Thyroid gland (tissue), 4 donors: ENCODE results near the gene WASF2. TPM values are rescaled to one million over a fixed set of nuclear protein-coding genes. Genes with fewer than 3 reads are reported as not detected.
"Not testable (repeated sequence)": the region's sequence is repeated elsewhere in the genome, so short reads cannot be mapped to it uniquely, and the experiment has no call there.

Experiments used
- DNase-seq, 2 donors: peaks; one replicate each; pipeline ENCODE4 v3.0.0-alpha.2; 2019
- H3K27ac ChIP-seq, 3 donors: fragments of 200-600 bp; sonication (generic); 1 replicate in 2 of 3; 2 replicates in 1 of 3; pipeline ENCODE4 v1.5.1; 2016 to 2019; ENCODE audit warnings: mild to moderate bottlenecking in 1 of 3, moderate library complexity in 1 of 3
- H3K27me3 ChIP-seq: fragments of 200-600 bp; sonication (generic); one replicate; pipeline ENCODE4 v1.5.1; 2019
- H3K36me3 ChIP-seq, 2 donors: fragments of 200-600 bp; sonication (generic); one replicate each; pipeline ENCODE4 v1.5.1; 2016 to 2019
- H3K4me1 ChIP-seq, 2 donors: fragments of 200-600 bp; sonication (generic); one replicate each; pipeline ENCODE4 v1.5.1; 2017 to 2019
- H3K4me3 ChIP-seq, 3 donors: fragments of 200-600 bp; sonication (generic); replicated peaks in 1 of 3; 1 replicate in 2 of 3; 2 replicates in 1 of 3; pipeline ENCODE4 v1.5.1; 2016; ENCODE audit warnings: mild to moderate bottlenecking in 1 of 3
- H3K9me3 ChIP-seq: fragments of 200-600 bp; sonication (generic); one replicate; pipeline ENCODE4 v1.5.1; 2017
- POLR2A ChIP-seq, 2 donors: fragments of 450-650 bp; IDR thresholded peaks; one replicate each; pipeline ENCODE4 v1.6.1; 2017; ENCODE audit warnings: antibody characterized with exemption in 2 of 2, mild to moderate bottlenecking in 2 of 2, moderate library complexity in 1 of 2
- WGBS, 2 donors: methylation state at CpG; one replicate each; pipeline ENCODE4 v1.1.5; 2017; 5-methylcytosine and 5-hydroxymethylcytosine counted together
- intact Hi-C: fragments of 100-400 bp; cut with DNase I; formaldehyde crosslinking; loops from one replicate; pipeline ENCODE4 v1.15.1; 2023
- total RNA-seq, 4 donors: library from RNA; depleted of rRNA; stranded (reverse); fragments of >200 nt; gene quantifications; one replicate each; pipeline ENCODE4 v1.2.3, GENCODE V29; 2016
- TF ChIP-seq, protein P1 (sequence below), 6 experiments: fragments of 200-600 bp in 3 of 6; fragments of 450-650 bp in 3 of 6; sonication (generic) in 3 of 6; IDR thresholded peaks; one replicate each; pipeline ENCODE4 v1.5.1; 2016 to 2019; ENCODE audit warnings: antibody characterized with exemption in 6 of 6, mild to moderate bottlenecking in 2 of 6, inconsistent platforms in 1 of 6, moderate library complexity in 1 of 6

Gene WASF2
- total RNA-seq, 4 donors from 2014 or later: 38.3 to 47.7 (median 46.7) TPM

GRCh38 chr1:27478098-27478497, 11.9 kb downstream of the WASF2 start:
- Histone ChIP-seq H3K4me1 (peaks cover 55 to 59% of the 10 kb centered on the region in 2 donors), H3K27me3 (no peaks in the 10 kb centered on the region), H3K27ac (no peak overlapping the region), H3K9me3 (no peaks in the 10 kb centered on the region), H3K4me3 (no peak overlapping the region), H3K36me3 (no peaks in the 10 kb centered on the region)
- intact Hi-C loops: no loop called here
- DNase-seq: no peak
- 89 to 95% methylated on average over 4 of the region's 4 CpGs for WGBS, 2 donors
- TF ChIP-seq, protein P1, sequence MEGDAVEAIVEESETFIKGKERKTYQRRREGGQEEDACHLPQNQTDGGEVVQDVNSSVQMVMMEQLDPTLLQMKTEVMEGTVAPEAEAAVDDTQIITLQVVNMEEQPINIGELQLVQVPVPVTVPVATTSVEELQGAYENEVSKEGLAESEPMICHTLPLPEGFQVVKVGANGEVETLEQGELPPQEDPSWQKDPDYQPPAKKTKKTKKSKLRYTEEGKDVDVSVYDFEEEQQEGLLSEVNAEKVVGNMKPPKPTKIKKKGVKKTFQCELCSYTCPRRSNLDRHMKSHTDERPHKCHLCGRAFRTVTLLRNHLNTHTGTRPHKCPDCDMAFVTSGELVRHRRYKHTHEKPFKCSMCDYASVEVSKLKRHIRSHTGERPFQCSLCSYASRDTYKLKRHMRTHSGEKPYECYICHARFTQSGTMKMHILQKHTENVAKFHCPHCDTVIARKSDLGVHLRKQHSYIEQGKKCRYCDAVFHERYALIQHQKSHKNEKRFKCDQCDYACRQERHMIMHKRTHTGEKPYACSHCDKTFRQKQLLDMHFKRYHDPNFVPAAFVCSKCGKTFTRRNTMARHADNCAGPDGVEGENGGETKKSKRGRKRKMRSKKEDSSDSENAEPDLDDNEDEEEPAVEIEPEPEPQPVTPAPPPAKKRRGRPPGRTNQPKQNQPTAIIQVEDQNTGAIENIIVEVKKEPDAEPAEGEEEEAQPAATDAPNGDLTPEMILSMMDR (IDR thresholded peaks at IDR 0.05): no peak
- no peak for TF ChIP-seq POLR2A (IDR thresholded peaks at IDR 0.05)

DNA sequence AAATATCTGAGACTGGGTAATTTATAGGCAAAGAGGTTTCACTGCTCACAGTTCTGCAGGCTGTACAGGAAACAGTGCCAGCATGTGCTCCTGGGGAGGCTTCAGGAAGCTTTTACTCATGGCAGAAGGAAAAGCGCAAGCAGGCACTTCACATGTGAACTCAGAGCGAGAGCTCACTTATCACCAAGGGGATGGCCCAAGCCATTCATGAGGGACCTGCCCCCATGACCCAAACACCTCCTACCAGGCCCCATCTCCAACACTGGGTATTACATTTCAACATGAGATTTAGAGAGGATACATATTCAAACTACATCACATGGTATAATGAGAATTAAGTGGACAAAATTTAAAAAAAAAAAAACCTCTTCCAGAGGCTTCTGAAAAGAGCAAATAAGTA, 13.7 kb downstream of the WASF2 start:
- no peak for DNase-seq
- intact Hi-C loops: no loop called here
- no peak for TF ChIP-seq POLR2A (IDR thresholded peaks at IDR 0.05)
- TF ChIP-seq, protein P1 (IDR thresholded peaks at IDR 0.05): no peak
- Histone ChIP-seq H3K4me1 (peaks cover 40 to 41% of the 10 kb centered on the region in 2 donors), H3K9me3 (no peaks in the 10 kb centered on the region), H3K27ac (peak overlapping the region in 1 of 3 donors; percentile 4), H3K4me3 (no peak overlapping the region), H3K27me3 (no peaks in the 10 kb centered on the region), H3K36me3 (no peaks in the 10 kb centered on the region)
- 85 to 93% methylated on average over 2 of the region's 2 CpGs for WGBS, 2 donors

DNA sequence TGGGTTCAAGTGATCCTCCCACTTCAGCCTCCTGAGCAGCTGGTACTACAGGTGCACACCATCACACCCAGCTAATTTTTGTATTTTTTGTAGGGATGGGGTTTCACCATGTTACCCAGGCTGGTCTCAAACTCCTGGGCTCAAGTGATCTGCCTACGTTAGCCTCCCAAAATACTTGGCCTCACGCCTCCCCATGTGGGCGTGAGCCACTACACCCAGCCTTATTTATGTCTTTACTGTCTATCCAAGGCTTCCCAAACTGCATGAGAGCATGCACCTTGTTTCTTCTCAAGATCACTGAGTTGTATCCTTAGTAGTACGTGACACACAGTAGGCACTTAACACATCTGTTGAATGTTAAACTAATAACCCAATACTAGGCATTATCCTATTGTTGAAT, 14.2 kb downstream of the WASF2 start:
- Histone ChIP-seq H3K27ac (peak overlapping the region in 1 of 3 donors; percentile 36), H3K27me3 (no peaks in the 10 kb centered on the region), H3K4me3 (no peak overlapping the region), H3K9me3 (no peaks in the 10 kb centered on the region), H3K4me1 (peaks cover 40% of the 10 kb centered on the region in 2 donors), H3K36me3 (no peaks in the 10 kb centered on the region)
- DNase-seq: no peak
- intact Hi-C loops: no loop called here
- TF ChIP-seq POLR2A (IDR thresholded peaks at IDR 0.05): no peak
- TF ChIP-seq, protein P1 (IDR thresholded peaks at IDR 0.05): no peak
- WGBS, 2 donors: 91 to 92% methylated on average over 4 of the region's 4 CpGs

- H3K27me3 ChIP-seq: no peaks in the 10 kb centered on the region
- no peaks in the 10 kb centered on the region for H3K36me3 ChIP-seq
- 34 to 44% methylated on average over 7 of the region's 7 CpGs for WGBS, 2 donors
- TF ChIP-seq, protein P1 (IDR thresholded peaks at IDR 0.05): no peak
- TF ChIP-seq POLR2A (IDR thresholded peaks at IDR 0.05): no peak
- peak overlapping the region in 1 of 3 donors; percentile 11 for H3K27ac ChIP-seq
- H3K4me1 ChIP-seq: peaks cover 40 to 46% of the 10 kb centered on the region in 2 donors
- H3K4me3 ChIP-seq: no peak overlapping the region
- intact Hi-C loops: no loop called here
- peak; percentile 32 to 41 for DNase-seq
- H3K9me3 ChIP-seq: no peaks in the 10 kb centered on the region
These were observed 16.2 kb downstream of the WASF2 start for GRCh38 chr1:27473755-27474154.

DNA sequence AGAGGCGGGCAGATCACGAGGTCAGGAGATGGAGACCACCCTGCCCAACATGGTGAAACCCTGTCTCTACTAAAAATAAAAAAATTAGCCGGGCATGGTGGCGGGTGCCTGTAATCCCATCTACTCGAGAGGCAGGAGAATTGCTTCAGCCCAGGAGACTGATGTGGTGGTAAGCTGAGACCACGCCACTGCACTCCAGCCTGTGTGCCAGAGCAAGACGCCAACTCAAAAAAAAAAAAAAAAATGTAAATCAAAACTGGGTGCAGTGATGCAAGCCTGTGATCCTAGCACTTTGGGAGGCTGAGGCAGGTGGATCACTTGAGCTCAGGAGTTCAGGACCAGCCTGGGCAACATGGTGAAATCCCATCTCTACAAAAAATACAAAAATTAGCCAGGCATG, 17.9 kb downstream of the WASF2 start:
- H3K9me3 ChIP-seq, H3K27ac ChIP-seq, H3K36me3 ChIP-seq, H3K27me3 ChIP-seq, DNase-seq, intact Hi-C loops, H3K4me3 ChIP-seq: not testable (repeated sequence)
- WGBS, 2 donors: 94 to 95% methylated on average over 7 of the region's 7 CpGs
- H3K4me1 ChIP-seq: peaks cover 50 to 58% of the 10 kb centered on the region in 2 donors

- Histone ChIP-seq H3K27me3 (no peaks in the 10 kb centered on the region), H3K36me3 (no peaks in the 10 kb centered on the region), H3K9me3 (no peaks in the 10 kb centered on the region), H3K27ac (no peak overlapping the region), H3K4me1 (peaks cover 44 to 52% of the 10 kb centered on the region in 2 donors), H3K4me3 (no peak overlapping the region)
- no peak for DNase-seq
- TF ChIP-seq POLR2A (IDR thresholded peaks at IDR 0.05): no peak
- TF ChIP-seq, protein P1 (IDR thresholded peaks at IDR 0.05): no peak
- intact Hi-C loops: no loop called here
- 82 to 96% methylated on average over 3 of the region's 3 CpGs for WGBS, 2 donors
These were observed 18.5 kb downstream of the WASF2 start for GRCh38 chr1:27471477-27471876.
